GM12874 (cell line): Measurements from ENCODE around the gene CCDC51.

Experiments
- CTCF ChIP-seq: IDR thresholded peaks from 2 replicates; pipeline ENCODE4 v1.5.1; 2011; ENCODE audit warnings: low read depth, mild to moderate bottlenecking, control low read depth, low read length, moderate library complexity; ENCODE audit not compliant: insufficient read depth

CCDC51 gene

GRCh38 chr3:48460517-48460902 is 20.6 kb upstream of the CCDC51 start:
- no peak for TF ChIP-seq CTCF

GRCh38 chr3:48459773-48460516 is 20.0 kb upstream of the CCDC51 start:
- TF ChIP-seq CTCF: no peak

- no peak for TF ChIP-seq CTCF
Measured at GRCh38 chr3:48459331-48459730, 19.4 kb upstream of the CCDC51 start.

- TF ChIP-seq CTCF: no peak
Measured at GRCh38 chr3:48456456-48456855, 16.5 kb upstream of the CCDC51 start.

GRCh38 chr3:48451270-48451669 is 11.4 kb upstream of the CCDC51 start:
- TF ChIP-seq CTCF: no peak

- TF ChIP-seq CTCF: no peak
Measured at GRCh38 chr3:48446425-48447193, 6.7 kb upstream of the CCDC51 start, which contains the start of gene ATRIP. TSS of gene ATRIP (plus strand) at chr3:48446737. CDS start at chr3:48446846, 109 bp downstream.

- TF ChIP-seq CTCF: no peak
Measured at GRCh38 chr3:48446043-48446424, 6.1 kb upstream of the CCDC51 start.
